GM21526 (cell line): ENCODE data around the gene FAM131A.
A peak's percentile ranks its signal among the peaks of the same experiment; 100 is the strongest.

ENCODE experiments used
- ATAC-seq: cut with Tn5 transposase; IDR thresholded peaks from one replicate; pipeline ENCODE4 v1.9.1; 2021; ENCODE audit warnings: moderate library complexity; ENCODE audit not compliant: unreplicated experiment, low FRiP score

Gene FAM131A

DNA sequence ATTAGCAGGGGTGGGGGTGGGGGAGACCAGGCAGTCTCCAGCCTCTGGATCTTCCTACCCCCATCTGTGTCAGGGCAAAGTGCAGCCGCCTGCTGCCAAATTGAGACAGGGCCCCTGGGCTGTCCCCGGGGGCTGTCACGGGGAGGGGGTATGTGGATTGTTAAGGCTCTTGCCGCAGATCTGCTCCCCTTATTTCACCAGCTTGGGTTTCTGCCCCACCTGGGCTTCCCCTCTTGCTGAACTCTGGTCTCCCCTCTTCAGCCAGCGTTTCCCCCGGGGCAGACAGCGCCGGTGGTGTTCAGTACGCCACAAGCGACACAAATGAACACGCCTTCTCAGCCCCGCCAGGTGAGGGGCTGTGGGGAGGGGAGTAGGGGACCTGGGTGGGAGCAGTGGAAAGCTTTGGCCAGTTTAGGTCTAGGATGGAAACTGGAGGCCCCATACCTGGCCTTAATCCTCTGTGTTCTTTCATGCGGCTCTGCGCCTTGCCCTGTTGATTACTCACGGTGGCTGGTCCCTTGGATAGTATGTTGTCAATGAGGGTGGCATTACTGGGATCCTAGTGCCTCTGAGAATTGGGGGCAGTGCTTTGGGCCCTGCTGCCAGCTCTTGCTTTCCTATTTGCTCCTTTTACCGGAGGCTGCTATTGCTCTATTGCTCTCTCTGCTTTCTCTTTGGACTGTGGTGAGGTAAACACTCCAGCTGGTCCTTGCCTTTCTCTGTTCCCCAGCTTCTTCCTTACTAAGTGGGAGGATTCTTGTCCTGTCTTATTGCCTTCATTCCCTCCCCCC is 21.3 kb upstream of the FAM131A start:
- no peak for ATAC-seq

DNA sequence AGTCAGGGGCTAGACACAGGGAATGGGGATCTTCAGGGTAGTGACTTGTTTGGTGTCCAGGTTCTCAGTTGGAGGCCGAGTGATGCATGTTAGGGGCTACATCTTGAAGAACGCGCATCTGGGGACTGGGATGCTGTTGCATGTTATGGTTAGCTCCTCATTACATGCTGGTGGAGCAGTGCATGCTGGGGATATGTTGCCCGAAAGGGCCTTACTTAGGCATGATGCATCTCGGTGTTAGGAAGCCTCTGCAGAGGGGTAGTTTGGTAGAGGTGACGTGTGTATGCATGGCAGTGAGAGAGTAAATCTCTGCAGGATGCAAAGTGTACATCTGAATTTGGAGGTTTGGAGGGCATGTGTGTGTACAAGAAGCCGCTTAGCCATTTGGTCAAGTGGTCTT is 20.6 kb upstream of the FAM131A start:
- ATAC-seq = no peak

DNA sequence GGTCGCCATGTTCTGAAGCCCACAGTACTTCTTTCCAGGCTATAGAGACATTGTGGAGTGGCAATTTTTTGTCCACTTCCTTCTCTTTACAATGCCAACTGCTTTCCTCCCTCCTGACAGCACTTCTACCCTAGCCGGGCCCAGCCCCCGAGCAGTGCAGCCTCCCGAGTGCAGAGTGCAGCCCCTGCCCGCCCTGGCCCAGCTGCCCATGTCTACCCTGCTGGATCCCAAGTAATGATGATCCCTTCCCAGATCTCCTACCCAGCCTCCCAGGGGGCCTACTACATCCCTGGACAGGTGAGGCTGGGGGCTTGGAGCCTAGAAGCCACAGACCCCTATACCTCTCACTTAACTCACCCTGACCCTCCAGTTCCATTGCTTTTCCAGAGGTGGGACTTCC is 20.2 kb upstream of the FAM131A start:
- no peak for ATAC-seq

DNA sequence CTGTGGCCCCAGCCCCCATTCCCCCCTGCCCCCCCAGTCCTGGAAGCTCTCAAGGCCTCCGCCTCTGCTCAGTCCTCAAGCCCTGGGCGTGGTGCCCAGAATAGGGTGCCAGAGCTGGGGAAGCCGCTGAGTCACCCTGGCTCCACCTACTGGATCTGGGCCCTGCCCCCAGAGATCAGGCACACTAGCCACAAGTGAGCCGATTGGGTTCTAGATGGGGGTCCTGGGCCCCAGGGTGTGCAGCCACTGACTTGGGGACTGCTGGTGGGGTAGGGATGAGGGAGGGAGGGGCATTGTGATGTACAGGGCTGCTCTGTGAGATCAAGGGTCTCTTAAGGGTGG is 17.3 kb upstream of the FAM131A start:
- no peak for ATAC-seq

DNA sequence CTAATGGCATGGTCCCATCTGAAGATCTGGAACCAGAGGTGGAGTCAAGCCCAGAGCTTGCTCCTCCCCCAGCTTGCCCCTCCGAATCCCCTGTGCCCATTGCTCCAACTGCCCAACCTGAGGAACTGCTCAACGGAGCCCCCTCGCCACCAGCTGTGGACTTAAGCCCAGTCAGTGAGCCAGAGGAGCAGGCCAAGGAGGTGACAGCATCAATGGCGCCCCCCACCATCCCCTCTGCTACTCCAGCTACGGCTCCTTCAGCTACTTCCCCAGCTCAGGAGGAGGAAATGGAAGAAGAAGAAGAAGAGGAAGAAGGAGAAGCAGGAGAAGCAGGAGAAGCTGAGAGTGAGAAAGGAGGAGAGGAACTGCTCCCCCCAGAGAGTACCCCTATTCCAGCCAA is 15.7 kb upstream of the FAM131A start:
- ATAC-seq = no peak

DNA sequence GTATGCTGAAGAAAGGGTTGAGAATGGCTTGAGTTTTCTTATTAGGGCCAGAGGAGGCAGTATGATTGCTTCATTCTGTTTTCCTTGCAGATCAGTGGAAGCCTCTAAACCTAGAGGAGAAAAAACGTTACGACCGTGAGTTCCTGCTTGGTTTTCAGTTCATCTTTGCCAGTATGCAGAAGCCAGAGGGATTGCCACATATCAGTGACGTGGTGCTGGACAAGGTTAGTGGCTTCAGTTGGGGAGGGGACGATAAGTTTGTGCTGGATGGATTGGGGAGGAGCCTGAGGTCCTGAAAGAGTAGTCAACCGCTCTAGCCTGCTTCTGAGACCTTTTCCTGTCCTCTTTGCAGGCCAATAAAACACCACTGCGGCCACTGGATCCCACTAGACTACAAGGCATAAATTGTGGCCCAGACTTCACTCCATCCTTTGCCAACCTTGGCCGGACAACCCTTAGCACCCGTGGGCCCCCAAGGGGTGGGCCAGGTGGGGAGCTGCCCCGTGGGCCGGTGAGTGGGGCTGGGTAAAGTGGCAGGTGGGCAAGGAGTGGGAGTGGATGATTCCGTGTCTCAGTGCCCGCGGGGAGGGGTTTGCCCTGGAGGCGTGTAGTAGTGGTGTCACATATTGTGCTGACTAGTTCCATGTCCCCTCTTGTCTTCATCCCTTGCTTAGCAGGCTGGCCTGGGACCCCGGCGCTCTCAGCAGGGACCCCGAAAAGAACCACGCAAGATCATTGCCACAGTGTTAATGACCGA is 14.5 kb upstream of the FAM131A start:
- ATAC-seq = no peak

DNA sequence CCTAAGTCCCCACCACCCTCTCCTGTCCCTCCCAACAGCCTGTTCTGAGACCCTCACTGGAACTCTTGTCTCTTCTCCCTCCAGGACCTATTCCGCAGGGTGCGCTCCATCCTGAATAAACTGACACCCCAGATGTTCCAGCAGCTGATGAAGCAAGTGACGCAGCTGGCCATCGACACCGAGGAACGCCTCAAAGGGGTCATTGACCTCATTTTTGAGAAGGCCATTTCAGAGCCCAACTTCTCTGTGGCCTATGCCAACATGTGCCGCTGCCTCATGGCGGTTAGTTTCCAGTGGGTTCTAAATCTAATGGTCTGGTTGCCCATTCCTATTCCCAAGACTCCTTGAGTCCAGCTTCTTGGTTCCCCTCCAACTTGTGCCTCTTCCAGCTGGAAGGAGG is 13.7 kb upstream of the FAM131A start:
- ATAC-seq = no peak

DNA sequence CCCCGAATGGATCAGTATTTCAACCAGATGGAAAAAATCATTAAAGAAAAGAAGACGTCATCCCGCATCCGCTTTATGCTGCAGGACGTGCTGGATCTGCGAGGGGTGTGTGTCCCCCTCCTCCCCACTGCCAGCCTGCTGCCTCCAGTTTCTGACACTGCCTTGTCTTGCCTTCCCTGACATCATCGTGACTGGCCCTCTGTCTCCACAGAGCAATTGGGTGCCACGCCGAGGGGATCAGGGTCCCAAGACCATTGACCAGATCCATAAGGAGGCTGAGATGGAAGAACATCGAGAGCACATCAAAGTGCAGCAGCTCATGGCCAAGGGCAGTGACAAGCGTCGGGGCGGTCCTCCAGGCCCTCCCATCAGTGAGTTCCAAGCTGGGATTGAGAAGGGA is 12.1 kb upstream of the FAM131A start:
- no peak for ATAC-seq

DNA sequence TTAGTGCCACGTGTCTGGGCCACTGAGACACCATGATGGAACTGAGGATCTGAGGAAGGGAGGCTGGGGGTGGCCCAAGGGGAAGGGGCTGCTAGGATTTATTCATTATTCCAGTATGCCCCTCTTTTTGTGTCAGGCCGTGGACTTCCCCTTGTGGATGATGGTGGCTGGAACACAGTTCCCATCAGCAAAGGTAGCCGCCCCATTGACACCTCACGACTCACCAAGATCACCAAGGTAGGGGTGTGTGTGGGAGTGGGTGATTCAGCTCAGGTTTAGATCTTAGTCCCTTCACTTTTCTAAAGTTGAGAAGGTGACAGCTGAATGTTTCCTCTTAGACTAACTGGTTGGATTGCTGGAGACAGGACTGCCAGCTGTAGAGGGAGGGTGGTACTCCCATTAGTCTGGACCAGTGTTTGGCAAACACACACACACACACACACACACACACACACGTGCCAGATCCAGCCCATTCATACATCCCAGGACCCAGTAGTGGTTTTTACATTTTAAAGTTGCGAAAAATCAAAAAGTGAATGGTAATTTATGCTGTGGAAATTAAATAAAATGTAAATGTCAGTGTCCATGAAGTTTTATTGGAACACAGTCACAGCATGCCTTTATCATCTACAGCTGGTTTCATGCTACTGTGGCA is 11.6 kb upstream of the FAM131A start:
- no peak for ATAC-seq

DNA sequence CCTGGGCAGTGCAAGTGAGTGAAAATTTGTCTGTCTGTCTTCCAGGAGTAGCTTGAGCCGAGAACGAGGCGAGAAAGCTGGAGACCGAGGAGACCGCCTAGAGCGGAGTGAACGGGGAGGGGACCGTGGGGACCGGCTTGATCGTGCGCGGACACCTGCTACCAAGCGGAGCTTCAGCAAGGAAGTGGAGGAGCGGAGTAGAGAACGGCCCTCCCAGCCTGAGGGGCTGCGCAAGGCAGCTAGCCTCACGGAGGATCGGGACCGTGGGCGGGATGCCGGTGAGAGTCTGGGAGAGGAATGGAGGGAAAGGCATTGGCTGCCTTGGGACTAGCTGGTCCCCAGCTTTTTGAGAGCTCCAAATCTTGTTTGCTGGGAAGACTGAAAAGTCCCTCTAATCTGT is 10.2 kb upstream of the FAM131A start:
- ATAC-seq = no peak

DNA sequence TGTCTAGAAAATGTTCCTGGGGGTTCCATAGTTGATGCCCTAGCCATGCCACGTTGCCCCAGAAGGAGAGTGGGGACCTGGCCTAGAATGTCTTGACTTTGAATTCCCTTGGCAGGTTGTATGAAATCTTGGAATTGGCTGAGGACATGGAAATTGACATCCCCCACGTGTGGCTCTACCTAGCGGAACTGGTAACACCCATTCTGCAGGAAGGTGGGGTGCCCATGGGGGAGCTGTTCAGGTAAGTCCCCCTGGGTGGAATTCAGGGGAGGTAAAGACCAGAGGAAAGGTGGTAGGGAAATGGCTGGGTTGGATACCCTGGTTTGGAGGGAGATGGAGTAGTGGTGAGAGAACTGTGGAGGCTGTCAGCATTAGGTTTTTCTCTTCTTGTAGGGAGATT is 8.9 kb upstream of the FAM131A start:
- no peak for ATAC-seq

DNA sequence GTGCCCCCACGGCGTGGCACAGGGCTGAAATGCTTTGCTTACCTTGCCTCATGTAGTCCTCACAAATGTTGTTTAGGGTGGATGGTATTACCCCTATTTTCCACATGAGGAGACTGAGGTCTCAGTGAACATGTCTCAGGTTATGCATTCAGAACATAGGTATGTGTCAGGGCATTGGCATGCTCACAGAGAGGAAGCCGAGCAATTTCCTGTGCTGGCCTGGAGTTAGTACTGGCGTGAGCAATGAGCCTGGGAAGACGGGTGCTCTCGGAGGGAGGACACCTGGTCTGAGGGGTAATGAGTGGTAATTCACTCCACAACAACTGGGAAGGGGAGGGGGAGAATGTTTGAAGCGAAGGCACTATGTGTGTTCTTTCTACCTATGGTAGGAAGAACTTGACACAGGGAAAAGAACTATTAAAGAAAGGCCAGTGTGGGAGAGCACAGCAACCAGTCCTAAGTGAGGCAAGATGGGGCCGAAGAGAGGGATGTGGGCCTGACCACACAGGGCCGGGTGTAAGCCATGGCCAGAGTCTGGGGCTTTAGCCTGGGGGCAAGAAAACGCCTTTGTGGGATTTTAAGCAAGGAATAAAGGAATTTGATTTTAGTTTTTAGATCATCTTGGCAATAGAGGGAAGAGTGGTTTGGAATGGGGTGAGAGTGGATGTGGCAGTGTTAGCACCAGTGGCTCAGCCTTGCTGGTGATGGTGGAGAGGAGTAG is 4.9 kb upstream of the FAM131A start:
- no peak for ATAC-seq

DNA sequence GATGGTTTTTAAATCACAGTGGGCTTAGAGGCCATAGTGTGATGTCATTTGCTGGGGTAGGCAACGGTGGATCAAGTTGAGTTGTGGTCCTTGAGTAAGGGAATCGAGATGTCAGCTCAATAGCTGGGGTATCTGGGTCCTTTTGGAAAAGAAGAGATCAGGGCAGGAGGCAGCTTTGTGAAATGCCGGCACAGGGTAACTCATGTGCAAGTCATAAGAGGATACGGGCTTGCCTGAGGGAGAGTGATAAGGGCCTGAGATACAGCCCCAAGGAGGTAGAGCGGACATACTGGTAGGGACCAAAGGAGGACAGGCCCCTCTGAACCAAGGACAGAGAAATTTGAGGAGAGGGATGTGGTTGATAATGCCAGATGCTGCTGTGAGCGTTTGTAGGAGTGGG is 4.2 kb upstream of the FAM131A start:
- ATAC-seq = no peak

DNA sequence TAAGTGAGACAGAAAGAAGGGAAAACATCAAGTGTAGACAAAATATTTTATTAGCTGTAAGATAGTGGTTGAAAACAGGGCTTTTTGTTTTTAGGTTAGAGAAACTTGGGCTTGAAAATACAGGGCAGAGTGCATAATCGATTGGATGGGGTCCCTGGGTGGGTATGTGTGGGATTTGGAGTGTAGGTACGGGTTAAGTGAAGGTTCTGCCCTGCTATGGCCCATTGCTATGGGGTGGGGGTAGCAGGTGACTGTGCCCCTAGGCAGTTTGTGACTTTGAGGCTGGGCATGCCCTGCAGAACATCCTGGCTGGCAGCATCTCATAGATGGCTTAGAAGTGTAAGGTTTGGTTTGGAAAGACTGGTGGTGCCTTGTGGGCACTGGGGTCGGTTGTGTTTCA is 3.7 kb upstream of the FAM131A start:
- ATAC-seq = no peak

DNA sequence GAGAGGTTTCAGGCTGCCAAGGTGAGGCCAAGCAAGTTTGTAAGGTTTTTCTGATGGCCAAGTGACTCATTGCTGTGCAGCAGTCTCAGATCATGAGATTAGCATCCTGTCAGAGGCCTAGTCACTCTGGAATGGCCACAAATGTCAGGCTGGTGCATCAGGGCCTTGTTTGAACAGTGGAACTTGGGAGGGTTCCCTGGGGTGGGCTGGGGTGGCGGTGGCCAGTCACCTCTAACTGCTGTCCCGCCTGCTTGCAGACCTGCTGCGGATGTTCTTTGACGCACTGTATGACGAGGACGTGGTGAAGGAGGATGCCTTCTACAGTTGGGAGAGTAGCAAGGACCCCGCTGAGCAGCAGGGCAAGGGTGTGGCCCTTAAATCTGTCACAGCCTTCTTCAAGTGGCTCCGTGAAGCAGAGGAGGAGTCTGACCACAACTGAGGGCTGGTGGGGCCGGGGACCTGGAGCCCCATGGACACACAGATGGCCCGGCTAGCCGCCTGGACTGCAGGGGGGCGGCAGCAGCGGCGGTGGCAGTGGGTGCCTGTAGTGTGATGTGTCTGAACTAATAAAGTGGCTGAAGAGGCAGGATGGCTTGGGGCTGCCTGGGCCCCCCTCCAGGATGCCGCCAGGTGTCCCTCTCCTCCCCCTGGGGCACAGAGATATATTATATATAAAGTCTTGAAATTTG is 2.8 kb upstream of the FAM131A start:
- no peak for ATAC-seq

DNA sequence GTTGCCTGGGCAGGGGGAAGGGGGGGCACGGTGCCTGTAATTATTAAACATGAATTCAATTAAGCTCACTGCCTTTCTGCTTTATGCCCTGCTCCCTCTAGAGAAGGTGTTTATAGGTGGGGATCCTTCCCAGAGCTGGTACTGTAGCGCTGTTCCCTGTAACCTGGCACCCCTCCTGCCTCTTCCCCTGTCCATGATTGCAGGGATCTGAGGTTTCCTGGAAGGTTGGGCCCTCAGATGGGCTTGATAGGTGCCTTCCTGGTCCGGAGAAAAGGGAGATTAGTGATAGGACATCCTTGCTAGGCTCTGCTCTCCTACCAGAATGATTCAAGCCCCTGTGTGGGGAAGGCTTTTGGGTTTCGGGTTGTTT is 2.1 kb upstream of the FAM131A start:
- no peak for ATAC-seq

DNA sequence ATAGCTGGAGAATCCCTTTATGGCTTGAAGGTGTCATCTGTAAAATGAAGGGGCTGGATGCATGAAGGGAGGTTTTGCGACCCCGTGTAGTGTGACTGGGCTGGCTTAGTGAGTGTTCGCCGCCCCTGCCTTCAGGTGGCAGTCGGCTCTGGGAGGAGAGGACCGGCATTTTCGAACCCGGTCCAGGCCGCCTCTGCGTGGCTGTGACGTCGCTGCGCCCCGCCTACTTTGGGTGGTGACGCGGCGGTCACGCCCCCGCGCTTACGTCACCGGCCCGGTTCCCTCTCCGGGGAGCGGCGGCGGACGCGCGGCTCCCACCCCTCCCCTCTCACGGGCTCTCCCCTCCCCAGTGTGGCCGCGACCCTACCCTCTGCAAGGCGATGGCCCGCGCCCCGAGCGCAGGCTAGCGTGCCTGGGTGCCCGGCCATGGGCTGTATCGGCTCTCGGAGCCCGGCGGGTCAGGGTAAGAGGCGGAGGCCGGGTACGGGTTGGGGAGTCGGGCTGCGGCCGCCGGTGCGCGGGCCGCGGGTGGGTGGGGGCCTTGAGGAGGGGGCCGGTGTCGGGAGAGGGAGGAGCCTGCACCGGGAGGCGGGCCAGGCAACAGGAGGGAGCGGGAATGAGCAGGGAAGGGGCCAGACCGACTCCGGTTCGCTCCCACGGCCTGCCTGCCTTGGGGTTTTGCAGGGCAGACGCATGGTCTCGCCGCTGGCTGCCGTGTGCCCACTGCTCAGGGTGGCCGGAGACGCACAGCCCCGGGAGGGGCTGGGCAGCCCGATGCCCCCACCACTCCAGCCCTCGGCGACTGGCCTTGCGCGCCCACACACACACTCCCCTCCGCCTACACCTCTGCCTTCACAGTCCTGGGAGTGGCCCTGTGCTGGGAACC is 1.5 kb upstream of the FAM131A start:
- ATAC-seq = peak; percentile 71

DNA sequence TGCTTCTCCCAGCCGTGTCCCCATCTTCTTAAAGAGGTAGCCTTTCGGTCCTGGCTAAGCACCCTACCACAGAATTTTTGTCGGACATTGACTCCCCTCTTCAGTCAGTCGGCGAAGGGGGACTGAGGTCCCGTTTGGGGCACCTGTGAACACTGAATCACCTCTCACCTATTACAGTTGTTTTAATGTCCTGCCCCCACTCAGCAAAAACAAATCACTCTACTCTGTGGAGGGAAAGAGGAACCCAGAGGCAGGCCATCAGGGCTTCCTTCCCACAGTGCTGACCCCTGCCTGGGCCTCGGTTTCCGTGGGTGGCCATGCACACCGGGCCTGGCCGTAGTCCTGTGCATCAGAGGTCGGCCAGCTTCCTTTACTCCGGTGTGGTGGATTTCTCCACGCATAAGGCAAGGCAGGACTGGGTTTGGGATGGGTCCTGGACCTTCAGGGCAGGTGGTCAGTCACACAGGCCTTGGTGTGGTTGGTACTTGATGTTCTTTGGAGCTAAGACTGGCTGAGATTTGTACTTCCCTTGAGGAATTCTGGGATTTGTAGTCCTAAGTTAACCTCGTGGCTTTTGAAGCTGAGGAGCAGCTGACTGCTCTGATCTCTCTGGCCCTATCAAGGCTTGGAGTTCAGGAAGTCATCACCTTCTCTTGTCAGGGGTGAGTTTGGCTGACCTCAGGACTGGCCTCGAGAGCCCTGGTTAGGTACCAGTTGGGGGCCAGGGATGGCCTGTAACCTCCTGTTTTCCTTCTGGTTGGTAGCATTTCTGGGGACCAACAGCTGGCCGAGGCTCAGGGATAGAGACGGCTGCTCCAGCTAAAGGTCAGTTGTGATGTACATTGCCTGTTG is 627 bp upstream of the FAM131A start:
- ATAC-seq = no peak

DNA sequence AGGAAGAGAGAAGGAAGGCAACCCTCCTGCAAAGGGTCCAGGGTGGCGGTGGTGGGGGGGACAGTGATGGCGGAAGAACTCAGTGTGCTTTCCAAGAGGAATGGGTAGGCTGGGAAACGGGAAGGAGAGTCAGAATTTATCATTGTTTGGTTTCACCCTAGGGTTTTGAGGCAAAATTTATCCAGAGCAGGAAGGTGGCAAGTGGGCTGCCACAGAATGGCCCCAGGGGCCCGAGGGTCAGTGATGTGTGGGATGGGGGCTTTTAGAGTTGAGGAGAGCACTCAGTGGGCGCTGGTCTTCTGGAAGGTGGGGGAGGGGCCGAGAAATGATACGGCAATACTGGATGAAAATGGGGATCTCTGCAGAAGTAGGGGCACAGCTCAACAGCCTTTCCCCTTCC is 581 bp downstream of the FAM131A start:
- no peak for ATAC-seq
